Upper lobe of left lung (tissue), 4 donors: ENCODE measurements around the gene EBF4.

ENCODE experiments used
- POLR2A ChIP-seq, 4 donors: fragments of 450-650 bp; IDR thresholded peaks; one replicate each; pipeline ENCODE4 v1.5.1; 2016 to 2017; ENCODE audit warnings: antibody characterized with exemption in 4 of 4, mild to moderate bottlenecking in 2 of 4
- POLR2AphosphoS5 ChIP-seq, 2 donors: sonication (generic); formaldehyde crosslinking; IDR thresholded peaks; one replicate each; pipeline ENCODE4 v1.5.1; 2017; ENCODE audit warnings: antibody characterized with exemption in 2 of 2
- TF ChIP-seq, protein P1 (sequence below), 6 experiments: fragments of 450-650 bp in 4 of 6; fragments of 200-600 bp in 2 of 6; sonication (generic) in 2 of 6; IDR thresholded peaks; one replicate each; pipeline ENCODE4 v1.5.1; 2016 to 2019; ENCODE audit warnings: antibody characterized with exemption in 6 of 6

DNA sequence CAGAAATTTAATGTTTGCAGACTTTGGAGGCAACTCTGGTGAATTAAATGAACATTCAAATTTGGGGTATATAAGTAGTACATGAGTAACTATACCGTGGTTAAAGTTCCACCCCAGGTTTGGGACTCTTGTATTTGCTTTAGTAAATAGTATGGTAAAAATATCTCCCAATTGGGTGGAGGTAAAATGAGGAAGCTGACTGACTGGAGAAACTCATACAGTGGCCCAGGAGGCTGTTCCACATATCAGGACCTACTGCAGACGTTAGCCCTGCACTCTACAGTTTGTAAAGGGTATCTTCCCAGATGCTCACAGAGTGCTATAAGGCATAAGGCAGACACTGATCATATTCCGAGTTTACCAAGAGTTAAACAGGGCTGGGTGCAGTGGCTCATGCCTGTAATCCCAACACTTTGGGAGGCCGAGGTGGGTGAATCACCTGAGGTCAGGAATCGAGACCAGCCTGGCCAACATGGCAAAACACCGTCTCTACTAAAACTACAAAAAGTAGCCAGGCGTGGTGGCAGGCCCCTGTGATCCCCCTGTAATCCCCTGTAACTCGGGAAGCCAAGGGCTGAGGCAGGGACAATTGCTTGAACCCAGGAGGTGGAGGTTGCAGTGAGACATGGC is 54.2 kb downstream of the EBF4 start:
- TF ChIP-seq, protein P1, sequence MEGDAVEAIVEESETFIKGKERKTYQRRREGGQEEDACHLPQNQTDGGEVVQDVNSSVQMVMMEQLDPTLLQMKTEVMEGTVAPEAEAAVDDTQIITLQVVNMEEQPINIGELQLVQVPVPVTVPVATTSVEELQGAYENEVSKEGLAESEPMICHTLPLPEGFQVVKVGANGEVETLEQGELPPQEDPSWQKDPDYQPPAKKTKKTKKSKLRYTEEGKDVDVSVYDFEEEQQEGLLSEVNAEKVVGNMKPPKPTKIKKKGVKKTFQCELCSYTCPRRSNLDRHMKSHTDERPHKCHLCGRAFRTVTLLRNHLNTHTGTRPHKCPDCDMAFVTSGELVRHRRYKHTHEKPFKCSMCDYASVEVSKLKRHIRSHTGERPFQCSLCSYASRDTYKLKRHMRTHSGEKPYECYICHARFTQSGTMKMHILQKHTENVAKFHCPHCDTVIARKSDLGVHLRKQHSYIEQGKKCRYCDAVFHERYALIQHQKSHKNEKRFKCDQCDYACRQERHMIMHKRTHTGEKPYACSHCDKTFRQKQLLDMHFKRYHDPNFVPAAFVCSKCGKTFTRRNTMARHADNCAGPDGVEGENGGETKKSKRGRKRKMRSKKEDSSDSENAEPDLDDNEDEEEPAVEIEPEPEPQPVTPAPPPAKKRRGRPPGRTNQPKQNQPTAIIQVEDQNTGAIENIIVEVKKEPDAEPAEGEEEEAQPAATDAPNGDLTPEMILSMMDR (IDR thresholded peaks at IDR 0.05), result no peak
- TF ChIP-seq POLR2AphosphoS5 (IDR thresholded peaks at IDR 0.05) (no peak), POLR2A (IDR thresholded peaks at IDR 0.05) (no peak)
